ENCODE measurements around the gene CENPX.

The CENPX gene

GRCh38 chr17:81995463-81996231 lies 27.0 kb downstream of the CENPX start:
- in situ Hi-C loops (cut with HindIII; ENCODE audit: low sequenced_read_pairs), result no loop called here
- TF ChIP-seq CTCF (IDR thresholded peaks at IDR 0.05; ENCODE audit: low read depth, low read length, missing control alignments), result no peak
- H3K4me3 ChIP-seq (ENCODE audit: low read depth, low read length), result no peak overlapping the region

GRCh38 chr17:81994593-81995462 lies 27.9 kb downstream of the CENPX start:
- DNase-seq (ENCODE audit: low read depth), result no peak
- TF ChIP-seq CTCF (IDR thresholded peaks at IDR 0.05; ENCODE audit: low read depth, low read length, missing control alignments), result no peak
- in situ Hi-C loops (cut with HindIII; ENCODE audit: low sequenced_read_pairs), result no loop called here
- H3K4me3 ChIP-seq (ENCODE audit: low read depth, low read length), result no peak overlapping the region

More at GRCh38 chr17:81995463-81996231, 27.0 kb downstream of the CENPX start:
- DNase-seq (ENCODE audit: low read depth), result no peak

- no peak overlapping the region for H3K4me3 ChIP-seq (ENCODE audit: low read depth, low read length)
- no peak for DNase-seq (ENCODE audit: low read depth)
- in situ Hi-C loops (cut with HindIII; ENCODE audit: low sequenced_read_pairs), result no loop called here
- no peak for TF ChIP-seq CTCF (IDR thresholded peaks at IDR 0.05; ENCODE audit: low read depth, low read length, missing control alignments)
Observed at GRCh38 chr17:81993729-81994592, 28.7 kb downstream of the CENPX start.

GRCh38 chr17:81992306-81993102 lies 30.2 kb downstream of the CENPX start:
- DNase-seq (ENCODE audit: low read depth), result no peak
- in situ Hi-C loops (cut with HindIII; ENCODE audit: low sequenced_read_pairs), result no loop called here
- no peak overlapping the region for H3K4me3 ChIP-seq (ENCODE audit: low read depth, low read length)
- TF ChIP-seq CTCF (IDR thresholded peaks at IDR 0.05; ENCODE audit: low read depth, low read length, missing control alignments), result no peak

GRCh38 chr17:81991684-81992305 lies 30.9 kb downstream of the CENPX start:
- TF ChIP-seq CTCF (IDR thresholded peaks at IDR 0.05; ENCODE audit: low read depth, low read length, missing control alignments), result no peak
- in situ Hi-C loops (cut with HindIII; ENCODE audit: low sequenced_read_pairs), result no loop called here
- DNase-seq (ENCODE audit: low read depth), result no peak
- no peak overlapping the region for H3K4me3 ChIP-seq (ENCODE audit: low read depth, low read length)

All from astrocyte of the cerebellum (primary cell).